Effector CD8-positive, alpha-beta T cell (primary cell): Measurements from ENCODE around the gene PATZ1.
"Not testable (repeated sequence)": the region's sequence is repeated elsewhere in the genome, so short reads cannot be mapped to it uniquely, and the experiment has no call there.

Source experiments
- DNase-seq: peaks from one replicate; lab custom pipeline; 2025; lab: John Stamatoyannopoulos, UW
- total RNA-seq, 4 experiments: gene quantifications; one replicate each; lab custom pipeline; 2026; lab: John Stamatoyannopoulos, UW

Gene PATZ1, protein sequence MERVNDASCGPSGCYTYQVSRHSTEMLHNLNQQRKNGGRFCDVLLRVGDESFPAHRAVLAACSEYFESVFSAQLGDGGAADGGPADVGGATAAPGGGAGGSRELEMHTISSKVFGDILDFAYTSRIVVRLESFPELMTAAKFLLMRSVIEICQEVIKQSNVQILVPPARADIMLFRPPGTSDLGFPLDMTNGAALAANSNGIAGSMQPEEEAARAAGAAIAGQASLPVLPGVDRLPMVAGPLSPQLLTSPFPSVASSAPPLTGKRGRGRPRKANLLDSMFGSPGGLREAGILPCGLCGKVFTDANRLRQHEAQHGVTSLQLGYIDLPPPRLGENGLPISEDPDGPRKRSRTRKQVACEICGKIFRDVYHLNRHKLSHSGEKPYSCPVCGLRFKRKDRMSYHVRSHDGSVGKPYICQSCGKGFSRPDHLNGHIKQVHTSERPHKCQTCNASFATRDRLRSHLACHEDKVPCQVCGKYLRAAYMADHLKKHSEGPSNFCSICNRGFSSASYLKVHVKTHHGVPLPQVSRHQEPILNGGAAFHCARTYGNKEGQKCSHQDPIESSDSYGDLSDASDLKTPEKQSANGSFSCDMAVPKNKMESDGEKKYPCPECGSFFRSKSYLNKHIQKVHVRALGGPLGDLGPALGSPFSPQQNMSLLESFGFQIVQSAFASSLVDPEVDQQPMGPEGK
- 47.6 to 65.4 (median 51.8) reads per million in 4 experiments for total RNA-seq

DNA sequence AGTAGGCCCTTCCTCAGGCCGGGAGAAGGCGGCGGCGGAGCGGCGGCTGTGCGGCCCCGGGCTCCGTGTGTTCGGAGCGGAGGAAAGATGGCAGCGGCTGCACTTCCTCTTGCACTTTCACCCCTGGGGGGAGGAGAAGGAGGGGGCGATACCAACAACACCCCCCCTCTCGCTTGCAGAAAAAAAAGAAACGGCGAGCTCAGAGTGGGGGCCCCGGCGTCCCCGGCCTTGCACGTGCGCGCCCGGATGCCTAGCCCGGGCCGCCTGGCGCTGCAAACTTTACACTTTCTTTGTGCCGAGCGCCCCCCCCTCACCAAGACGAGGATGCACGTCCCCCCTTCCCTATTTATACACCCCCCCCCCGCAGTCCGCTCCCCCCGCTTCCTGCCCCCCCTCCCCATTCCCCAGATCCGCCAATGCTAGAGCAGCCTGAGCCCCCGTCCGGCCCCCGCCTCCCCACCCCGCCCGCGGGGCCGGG lies at the start of gene PATZ1:
Gene PATZ1 (minus strand): TSS at position 92 of the 478 bp plus-strand sequence. CDS start 744 bp downstream, outside the sequence.
- peak; percentile 75 for DNase-seq

DNA sequence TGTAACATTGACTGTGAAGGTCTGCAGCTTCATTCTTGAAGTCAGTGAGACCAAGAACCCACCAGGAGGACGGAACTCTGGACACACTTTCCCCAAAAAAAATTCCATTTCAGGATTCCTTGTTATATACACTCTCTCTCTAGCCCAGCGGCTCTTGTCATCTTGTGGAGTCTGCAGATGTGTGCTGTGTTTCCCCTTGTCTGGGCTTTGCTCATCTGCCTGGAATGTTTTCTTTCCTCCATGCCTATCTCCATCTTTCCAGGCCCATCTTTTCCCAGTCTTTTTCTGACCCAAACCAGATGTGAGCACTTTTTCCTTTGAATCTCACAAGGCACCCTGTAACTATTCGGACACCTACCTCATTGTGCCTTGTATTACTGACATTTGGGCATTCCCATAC lies 48.2 kb upstream of the PATZ1 start:
- no peak for DNase-seq

DNA sequence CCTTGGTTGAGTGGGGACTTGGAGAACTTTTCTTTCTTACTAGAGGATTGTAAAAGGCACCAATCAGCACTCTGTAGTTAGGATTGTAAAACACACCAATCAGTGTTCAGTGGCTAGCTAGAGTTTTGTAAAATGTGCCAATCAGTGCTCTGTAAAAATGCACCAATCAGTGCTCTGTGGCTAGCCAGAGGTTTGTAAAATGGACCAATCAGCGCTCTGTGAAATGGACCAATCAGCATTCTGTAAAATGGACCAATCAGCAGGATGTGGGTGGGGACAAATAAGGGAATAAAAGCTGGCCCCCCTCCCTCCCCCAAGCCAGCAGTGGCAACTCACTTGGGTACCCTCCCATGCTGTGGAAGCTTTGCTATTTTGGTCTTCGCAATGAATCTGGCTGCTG lies 47.7 kb upstream of the PATZ1 start:
- no peak for DNase-seq

DNA sequence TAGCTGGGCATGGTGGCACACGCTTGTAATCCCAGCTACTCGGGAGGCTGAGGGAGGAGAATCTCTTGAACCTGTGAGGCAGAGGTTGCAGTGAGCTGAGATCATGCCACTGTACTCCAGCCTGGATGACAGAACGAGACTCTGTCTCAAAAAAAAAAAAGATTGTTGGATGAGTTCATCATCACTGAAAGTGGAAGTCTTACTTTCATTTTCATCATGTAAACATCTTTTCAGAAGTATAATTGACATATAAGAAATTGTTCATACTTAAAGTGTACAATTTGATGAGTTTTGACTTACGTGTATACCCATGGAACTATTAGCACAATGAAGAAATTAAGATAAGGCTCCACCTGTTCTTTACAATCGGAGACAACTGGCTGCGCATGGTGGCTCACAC lies 32.5 kb upstream of the PATZ1 start:
- DNase-seq, result not testable (repeated sequence)

DNA sequence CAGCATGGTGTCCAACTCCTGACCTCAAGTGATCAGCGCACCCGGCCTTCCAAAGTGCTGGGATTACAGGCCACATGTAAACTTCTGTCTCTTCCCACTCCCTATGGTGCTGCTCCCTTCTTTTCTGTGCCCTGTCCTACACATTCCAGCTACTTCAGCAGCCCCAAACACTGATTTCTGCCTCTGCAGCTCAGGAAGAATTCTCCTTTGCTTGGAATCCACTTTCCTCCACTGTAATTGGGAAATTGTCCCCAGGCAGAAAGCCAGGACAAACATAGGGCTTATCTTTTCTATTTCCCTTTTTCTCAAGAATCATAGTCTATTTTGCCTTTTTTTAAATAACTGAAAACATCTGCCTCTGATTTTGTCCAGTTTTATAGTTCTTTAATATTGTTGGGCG lies 32.0 kb upstream of the PATZ1 start:
- DNase-seq, result no peak

DNA sequence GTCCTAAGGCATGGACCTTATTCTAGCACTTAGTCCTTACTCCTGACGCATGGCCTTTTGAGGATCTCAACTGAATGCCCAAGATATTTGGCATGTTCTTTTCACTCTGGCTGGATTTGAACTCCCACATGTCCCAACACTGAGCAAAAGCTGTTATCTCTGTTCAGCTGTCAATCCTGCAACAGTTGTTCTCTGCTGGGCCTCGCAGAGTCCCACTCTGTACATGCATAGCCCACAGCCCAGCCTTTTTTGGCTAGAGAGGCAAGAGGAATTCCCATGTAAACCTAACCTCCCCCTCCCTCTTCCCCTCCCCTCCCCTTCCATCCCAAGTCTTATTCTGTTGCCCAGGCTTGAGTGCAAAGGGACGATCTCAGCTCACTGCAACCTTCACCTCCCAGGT lies 31.5 kb upstream of the PATZ1 start:
- no peak for DNase-seq

DNA sequence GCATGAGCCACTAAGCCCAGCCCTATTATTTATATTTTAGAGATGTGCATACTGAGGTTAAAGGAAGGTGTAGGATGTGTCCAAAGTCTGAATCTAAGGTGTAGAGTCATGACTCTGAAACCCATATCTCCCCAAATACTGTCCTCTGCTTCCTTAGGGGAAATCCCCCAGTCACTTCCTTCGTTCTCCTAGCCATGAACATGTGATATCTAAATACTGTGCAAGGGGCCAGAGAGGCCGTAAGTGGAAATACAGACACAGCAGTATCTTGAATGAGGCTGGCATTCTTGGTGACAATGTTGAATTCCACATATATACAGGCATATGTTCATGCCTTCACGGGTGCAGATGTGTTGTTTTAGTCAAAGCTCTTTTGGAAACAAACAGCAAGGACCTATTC lies 21.3 kb upstream of the PATZ1 start:
- no peak for DNase-seq

DNA sequence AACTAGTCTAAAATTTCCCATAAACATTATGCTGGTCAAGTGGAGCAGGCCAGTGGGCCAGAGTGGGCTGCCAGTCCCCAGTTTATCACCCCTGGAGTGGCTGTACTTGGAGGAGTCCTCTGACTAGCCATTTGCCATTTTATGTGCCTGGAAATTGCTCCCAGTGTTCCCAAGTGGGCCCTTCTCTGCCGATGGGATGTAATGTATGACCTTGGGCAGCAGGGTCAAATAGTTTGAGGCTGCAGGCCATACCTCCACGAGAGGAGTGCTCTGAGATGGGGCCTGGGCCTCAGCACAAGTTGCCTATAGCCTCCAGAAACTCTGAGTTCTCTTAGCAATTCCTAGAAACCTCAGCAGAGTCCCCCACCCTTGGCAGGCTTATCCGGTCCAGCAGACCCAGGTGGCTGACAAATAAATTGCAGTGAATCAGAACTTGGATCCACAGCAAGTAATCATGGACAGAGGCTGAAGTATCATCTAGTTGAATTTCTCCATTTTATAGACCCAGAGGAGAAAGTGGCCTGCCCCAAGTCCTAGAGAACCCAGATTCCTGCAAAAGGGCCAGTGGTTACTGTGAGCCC lies 17.8 kb upstream of the PATZ1 start:
- DNase-seq, result no peak

DNA sequence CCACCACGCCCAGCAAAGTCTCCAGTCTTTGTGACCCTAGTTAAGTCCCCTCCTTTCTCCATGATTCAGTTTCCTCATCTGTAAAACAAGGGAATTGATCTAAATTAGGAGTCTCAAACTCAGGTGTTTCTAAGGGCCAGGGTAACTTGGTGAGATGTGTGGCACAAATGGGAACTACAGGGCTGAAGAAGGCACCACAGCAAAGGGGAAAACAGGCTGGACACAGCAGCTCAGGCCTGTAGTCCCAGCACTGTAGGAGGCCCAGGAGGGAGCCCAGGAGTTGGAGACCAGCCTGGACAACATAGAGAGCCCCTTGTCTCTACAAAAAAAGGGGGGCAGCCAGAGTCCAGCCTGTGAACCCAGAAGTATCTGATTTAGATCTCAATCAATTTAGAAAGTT lies 15.6 kb upstream of the PATZ1 start:
- no peak for DNase-seq

DNA sequence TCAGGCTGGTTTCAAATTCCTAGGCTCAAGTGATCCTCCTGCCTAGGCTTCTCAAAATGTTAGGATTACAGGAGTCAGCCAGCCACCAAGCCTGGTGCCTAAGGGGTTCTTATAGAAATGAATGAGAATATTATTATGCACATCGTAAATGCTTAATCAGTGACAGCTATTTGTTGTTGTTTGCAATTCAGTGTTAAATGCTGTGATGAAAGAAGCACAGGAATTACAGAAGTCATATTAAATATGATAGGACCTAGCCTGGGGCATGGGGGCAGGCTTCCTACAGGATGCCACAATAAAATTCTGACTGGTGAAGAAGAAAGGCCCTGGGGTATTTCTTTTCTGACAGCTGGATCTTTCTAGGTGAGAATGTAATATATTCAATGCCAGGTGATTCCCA lies 13.9 kb upstream of the PATZ1 start:
- no peak for DNase-seq

DNA sequence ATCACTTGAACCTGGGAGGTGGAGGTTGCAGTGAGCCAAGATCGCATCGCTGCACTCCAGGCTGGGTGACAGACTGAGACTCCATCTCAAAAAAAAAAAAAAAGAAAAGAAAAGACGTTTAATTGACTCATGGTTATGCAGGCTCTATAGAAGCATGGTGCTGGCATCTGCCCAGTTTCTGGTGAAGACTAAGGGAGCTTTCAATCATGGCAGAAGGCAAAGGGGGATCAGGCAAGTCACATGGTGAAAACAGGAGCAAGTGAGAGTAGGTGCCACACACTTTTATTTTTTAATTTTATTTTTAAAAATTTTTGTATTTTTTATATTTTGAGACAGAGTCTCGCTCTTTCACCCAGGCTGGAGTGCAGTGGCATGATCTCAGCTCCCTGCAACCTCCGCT lies 8.4 kb upstream of the PATZ1 start:
- no peak for DNase-seq

DNA sequence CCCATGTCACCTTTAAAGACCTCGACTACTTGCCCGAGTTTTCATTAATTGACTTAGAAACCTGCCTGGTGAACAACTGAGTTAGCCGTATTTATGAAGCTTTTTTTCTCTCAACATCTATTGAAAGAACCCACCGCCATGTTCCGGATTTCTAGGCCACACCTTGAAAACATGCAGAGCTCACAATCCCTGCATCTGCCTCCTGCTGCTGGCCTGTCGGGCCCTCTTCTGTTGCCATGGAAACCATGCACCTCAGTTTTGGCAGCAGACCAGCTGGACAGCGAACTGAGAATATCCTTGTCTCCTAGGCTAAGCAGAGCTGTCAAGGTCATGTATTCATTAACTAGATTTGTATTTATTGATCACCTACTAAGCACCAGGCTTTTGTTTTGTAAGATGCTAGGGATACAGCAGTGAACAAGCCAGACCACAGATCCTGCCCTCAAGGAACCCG lies 4.3 kb upstream of the PATZ1 start:
- DNase-seq, result no peak

DNA sequence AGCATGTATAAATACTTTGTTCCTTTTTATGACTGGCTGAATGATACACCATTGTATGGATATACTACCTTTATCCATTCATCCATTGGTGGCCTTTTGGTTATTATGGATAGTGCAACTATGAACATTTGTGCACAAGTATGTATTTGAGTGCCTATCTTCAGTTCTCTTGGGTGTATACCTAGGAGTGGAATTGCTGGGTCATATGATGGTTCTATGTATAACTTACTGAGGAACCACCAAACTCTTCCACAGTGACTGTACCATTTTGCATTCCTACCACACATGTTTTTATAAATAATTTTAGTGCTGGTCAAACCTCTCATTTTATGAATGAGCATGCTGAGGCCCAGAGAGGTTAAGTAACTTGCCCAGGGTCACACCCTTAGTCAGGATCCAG lies 3.8 kb upstream of the PATZ1 start:
- DNase-seq, result no peak

DNA sequence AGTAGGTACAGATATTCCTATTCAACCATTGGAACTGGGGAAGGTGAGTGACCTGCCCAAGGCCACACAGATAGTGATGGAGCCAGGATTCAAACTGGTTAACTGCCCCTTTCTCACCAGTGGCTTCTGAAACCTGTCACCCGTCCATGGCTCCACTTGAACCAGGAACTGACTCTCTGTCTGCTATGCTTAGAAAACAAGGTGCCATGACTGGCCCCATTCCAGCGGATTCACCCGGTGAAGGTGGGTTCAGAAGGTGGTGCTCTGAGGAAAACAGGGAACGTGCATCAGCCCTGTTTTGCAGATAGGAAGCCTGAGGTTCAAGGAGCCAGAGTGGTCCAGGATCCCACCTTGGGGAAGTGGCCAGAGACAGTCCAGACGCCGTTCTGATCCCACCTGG lies 2.6 kb upstream of the PATZ1 start:
- no peak for DNase-seq

DNA sequence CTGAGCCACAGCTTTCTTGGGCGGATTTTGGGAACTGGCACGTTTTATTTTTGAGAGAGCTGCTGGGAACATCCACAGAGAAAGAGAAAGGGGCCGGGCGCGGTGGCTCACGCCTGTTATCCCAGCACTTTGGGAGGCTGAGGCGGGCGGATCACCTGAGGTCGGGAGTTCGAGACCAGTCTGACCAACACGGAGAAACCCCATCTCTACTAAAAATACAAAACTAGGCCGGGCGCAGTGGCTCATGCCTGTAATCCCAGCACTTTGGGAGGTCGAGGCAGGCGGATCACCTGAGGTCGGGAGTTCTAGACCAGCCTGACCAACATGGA lies 1.8 kb upstream of the PATZ1 start:
- not testable (repeated sequence) for DNase-seq

DNA sequence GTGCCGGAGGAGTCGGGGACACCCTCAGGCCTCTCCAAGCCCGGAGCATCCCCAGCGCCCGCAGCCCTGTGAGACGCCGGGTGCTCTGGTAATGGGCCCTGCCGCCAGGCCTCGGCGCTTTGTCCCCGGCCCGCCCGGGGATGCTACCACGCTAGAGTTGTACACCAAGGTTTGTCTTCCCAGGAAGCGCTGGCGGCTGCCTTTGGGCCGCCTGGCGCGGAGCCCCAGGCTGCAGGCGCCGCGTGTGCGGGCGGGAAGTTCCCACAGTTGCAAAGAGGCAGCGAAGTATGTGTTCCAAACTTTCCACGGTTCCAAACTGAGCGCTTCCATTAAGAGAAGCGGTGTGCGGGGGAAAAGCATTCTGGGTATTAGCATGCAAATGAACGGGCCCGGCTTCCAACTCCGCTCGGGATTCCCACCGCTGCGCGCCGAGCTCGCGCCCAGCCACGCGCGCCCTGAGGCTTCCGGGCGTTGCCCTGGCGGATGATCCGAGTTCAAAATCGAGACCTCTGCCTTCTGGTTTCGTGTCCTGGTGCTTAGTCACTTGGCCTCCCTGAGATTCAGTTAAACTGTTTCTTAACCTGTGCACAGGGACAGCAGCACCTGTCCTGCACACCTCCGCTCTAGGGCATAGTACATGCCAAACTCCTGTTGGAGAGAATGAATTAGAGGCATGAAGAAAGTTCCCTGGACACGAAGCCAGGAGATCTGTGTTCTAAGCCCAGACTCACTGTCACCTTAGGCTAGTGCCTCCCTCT lies 1.3 kb upstream of the PATZ1 start:
- peak; percentile 29 for DNase-seq

DNA sequence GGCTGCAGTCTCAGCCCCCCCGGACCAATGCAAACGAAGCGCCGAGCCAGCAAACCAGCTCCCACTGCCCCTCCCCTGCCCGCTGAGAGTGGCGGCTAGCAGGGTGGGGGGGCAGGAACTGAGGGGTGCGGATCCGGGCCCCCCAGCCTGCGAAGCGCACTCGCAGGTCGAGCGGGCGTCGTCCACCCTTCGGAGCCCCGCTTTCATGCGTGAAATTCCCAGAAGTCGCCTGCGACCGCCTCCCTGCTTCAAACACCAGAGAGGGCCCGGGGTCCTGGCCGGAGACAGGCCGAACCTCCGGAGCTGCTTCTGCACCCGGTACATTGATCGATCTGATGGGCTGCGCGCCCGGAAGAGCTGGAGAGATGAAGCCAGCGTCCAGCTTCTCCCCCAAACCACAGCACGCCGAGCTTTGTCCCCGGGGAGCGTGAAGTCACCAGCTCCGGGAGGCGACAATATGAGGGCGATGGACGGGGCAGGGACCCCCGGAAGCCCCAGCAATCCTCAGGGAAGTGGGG lies 646 bp upstream of the PATZ1 start:
- DNase-seq, result peak; percentile 45

DNA sequence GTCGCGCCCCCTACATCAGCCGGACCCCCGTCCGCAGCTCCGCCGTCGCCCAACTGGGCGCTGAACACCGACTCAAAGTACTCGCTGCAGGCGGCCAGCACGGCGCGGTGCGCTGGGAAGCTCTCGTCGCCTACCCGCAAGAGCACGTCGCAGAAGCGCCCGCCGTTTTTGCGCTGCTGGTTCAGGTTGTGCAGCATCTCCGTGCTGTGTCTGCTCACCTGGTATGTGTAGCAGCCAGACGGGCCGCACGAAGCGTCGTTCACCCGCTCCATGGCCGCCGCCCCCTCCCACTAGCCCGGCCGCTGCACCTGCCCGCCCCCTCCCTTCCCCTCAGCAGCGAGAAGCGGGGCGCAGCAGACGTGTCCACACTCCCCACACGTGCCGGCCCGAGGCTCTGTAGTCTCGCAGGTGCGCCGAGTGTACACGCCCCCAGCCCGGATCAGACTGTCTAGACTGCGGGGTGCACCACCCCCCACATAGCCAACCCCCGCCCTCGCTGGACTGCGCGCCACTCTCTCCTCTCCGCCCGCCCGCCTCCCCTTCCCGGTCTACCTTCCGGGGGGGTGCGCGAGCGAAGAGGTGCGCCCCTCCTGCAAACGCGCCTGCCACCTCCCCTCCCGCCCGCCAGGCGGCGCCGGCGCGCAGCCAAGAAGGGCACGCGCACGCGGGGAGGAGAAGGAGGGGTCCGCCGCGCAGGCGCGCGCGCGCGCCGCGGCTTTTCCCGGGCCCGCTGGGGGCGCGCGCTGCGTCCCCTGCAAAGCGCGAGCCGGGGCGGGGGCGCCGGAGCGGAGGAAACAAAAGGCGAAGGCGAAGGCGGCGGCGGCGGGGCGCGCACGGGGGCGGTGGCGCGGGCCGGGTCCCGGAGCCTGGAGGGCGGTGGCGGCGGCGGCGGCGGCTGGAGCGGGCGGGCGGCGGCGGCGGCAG lies 553 bp downstream of the PATZ1 start:
- DNase-seq, result peak; percentile 89

DNA sequence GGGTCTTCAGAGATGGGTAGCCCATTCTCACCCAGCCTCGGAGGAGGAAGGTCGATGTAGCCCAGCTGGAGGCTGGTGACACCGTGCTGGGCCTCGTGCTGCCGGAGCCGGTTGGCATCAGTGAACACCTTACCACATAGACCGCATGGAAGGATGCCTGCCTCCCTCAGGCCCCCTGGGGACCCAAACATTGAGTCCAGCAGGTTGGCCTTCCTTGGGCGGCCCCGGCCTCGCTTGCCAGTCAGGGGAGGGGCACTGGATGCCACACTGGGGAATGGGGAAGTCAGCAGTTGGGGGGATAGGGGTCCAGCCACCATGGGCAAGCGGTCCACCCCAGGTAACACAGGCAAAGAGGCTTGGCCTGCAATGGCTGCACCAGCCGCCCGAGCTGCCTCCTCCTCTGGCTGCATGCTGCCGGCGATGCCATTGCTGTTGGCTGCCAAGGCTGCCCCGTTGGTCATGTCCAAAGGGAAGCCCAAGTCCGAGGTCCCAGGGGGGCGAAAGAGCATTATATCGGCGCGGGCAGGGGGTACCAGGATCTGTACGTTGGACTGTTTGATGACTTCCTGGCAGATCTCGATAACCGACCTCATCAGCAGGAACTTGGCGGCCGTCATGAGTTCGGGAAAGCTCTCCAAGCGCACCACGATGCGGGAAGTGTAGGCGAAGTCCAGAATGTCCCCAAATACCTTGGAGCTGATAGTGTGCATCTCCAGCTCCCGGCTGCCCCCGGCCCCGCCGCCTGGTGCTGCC lies 1.4 kb downstream of the PATZ1 start:
- DNase-seq, result no peak

DNA sequence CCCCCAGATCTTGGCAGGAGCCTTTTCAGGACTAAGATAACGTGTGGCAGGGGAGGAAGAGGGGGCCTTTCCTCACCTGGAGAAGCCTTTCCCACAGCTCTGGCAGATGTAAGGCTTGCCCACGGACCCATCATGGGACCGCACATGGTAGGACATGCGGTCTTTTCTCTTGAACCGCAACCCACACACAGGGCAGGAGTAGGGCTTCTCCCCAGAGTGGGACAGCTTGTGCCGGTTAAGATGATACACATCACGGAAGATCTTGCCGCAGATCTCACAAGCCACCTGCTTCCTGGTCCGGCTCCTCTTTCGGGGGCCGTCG lies 1.9 kb downstream of the PATZ1 start:
- DNase-seq, result no peak
